HG03457 (cell line): ENCODE data around the gene ACTR6.
"Not testable (repeated sequence)": the region's sequence is repeated elsewhere in the genome, so short reads cannot be mapped to it uniquely, and the experiment has no call there.

Source experiments
- ATAC-seq: cut with Tn5 transposase; IDR thresholded peaks from one replicate; pipeline ENCODE4 v1.9.1; 2021; ENCODE audit warnings: moderate number of reproducible peaks; ENCODE audit not compliant: unreplicated experiment

Gene ACTR6

DNA sequence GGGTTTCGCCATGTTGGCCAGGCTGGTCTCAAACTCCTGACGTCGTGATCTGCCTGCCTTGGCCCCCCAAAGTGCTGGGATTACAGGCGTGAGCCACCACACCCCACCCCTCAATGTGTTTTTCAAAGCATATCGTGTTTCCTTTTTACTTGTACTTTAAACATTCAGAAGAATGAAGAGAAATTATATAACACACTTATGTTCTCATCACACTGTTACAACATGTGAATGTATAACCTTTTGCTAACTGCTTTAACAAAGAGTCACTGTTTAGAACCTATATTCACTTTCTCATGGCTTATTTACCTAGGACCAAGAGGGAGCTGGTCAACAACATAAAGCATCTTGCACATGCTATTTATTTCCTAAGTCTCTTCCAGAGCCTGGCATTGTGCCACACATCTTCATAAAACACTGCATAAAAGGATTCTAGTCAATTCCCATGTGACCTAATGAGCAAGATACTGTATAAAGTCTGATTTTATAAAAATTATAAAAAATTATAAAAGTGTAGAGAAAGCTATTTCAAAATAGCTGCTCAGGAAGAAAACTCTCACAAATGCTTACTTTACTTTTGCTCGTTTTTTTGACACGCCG is 16.0 kb upstream of the ACTR6 start:
- ATAC-seq, result no peak

DNA sequence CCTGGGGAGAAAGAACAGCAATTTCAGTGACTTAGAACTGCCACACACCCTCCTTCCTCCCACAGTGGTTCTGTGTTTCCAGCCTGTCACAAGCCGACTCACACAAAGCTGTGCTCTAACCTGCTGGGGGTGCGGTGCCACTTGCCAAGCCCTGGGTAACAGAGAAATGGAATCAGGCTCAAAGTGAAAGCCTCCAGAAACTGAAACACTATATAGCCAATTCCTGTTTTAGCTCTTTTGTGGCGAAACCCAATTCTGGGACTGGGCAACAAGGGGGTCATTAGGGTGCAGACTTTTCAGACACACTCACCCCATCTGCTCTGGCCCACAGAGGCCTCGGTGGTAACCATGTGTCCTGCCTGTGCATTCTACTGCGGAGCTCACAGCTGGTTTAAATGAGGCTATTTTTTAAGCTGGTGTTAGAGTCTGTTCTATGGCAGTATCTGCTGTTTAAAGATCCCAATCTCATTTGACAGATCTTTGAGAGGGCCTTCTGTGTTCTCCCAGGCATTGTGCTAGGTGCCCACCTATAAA is 15.2 kb upstream of the ACTR6 start:
- ATAC-seq, result peak; percentile 63

DNA sequence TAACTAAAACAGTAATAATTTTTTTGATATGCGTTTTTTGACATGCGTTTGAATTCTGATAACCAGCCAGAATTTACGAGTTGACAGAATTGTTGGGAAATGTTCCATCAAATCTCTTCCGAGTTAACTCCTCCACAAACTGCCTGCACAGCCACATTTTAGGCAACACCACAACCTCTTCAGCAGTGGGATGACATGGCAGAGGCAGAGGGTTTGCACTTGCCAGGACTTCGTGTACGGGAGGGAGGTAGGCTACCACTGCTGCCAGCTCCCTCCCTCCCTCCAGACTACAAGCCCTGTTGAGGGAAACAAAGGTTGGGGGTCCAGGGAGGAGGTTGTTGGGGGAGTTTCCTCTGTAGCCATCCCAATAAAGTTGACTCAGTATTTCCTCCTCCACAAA is 14.5 kb upstream of the ACTR6 start:
- no peak for ATAC-seq

DNA sequence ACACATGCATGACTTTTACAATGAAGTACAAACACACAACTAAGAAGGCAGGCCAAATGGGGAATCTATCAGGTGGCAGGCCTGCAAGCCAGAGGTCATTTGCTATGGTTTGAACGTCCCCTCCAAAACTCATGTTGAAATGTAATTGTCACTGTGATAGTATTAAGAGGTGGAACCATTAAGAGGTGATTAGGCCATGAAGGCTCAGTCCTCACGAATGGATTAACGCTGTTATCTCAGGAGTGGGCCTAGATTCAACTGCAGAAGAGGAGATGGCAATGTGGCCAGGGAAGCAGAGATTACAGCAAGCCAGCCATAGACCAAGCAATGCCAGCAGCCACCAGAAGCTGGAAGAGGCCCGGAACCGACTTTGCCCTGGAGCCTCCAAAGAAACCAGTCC is 13.5 kb upstream of the ACTR6 start:
- ATAC-seq, result no peak

- no peak for ATAC-seq
Measured at GRCh38 chr12:100187857-100188519, 12.6 kb upstream of the ACTR6 start.

DNA sequence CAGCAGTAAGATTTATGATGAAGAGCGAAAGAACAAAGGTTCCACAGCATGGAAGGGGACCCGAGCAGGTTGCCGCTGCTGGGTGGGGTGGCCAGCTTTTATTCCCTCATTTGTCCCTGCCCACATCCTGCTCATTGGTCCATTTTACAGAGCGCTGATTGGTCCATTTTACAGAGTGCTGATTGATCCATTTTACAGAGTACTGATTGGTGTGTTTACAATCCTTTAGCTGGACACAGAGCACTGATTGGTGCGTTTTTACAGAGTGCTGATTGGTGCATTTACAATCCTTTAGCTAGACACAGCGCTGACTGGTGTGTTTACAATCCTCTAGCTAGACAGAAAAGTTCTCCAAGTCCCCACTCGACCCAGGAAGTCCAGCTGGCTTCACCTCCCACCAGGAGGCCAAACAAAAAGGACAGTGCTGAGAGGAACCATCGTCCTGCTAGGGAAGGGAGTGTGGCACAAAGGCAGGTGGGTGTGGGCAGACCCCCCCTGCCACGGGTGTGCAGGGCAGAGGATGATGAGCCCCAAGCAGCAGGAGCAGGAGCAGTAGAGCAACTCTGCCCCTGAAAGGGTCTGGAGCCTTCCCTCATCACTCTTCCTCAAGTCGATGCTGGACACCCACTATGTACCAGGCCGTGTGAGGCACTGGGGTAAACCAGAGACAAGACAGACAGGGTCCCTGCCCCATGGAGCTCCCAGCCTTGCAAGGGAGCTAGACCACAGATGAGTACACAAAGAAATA is 11.6 kb upstream of the ACTR6 start:
- ATAC-seq, result not testable (repeated sequence)

GRCh38 chr12:100189636-100190394 is 10.8 kb upstream of the ACTR6 start:
- ATAC-seq, result no peak

- ATAC-seq, result no peak
Measured at GRCh38 chr12:100193085-100193484, 7.5 kb upstream of the ACTR6 start.

DNA sequence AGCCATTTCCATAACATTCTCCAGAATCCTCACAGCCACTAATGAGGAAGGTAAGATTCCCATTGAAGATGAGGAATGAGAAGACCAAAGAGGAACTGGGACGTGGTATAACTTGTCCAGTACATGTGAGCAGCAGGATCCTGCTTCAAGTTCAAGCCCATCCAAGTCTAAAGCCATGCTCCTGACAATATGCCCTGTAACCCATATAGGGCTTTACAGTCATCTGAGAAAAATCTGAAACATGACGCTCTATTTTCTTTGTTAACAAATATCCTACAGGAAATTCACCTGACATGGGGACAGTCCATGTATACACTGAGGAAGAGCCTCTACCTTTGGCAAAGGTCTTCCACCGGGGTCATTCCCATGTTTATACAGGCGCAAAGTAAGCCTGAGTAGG is 3.1 kb upstream of the ACTR6 start:
- ATAC-seq, result no peak

DNA sequence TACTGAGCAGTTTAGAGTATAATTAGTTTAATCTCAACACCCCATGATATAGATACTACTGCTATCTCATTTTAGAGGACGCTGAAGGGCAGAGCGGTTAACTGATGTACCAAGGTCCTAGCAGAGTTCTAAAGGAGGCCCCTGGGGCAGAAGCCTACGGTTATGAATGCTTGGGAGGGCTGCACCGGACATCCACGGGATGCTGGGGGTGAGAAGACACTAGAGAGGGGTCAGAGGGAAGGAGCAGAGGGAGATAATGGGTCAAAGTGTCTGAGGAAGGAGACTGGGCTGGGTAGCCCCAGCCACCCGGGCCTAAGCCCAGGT is 1.6 kb upstream of the ACTR6 start:
- ATAC-seq, result no peak

- ATAC-seq, result peak; percentile 54
Measured at GRCh38 chr12:100199347-100200149, 1.1 kb upstream of the ACTR6 start.

DNA sequence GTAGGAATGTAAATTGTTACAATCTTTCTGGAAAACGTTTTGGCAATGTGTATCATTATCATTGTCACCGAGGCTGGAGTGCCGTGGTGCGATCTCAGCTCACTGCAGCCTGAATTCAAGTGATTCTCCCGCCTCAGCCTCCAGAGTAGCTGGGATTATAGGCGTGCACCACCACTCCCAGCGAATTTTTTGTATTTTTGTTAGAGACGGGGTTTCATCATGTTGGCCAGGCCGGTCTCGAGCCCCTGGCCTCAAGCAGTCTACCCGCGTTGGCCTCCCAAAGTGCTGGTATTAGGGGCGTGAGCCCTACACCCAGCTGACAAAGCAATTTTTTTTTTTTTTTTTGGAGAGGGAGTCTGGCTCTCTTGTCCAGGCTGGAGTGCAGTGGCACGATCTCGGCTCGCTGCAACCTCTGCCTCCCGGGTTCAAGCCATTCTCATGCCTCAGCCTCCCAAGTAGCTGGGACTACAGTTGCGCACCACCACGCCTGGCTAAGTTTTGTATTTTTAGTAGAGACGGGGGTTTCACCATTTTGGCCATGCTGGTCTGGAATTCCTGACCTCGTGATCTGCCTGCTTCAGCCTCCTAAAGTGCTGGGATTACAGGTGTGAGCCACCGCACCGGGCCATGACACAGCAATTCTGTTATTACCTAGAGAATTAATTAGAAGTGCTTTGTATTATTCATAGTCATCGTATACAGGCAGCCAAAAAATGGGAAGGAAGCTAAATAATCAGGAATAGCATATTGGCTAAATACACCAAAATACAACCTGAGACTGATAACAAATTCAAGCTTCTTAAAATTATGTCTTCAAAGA is 1.2 kb downstream of the ACTR6 start:
- ATAC-seq, result no peak

GRCh38 chr12:100207311-100207710 is 6.7 kb downstream of the ACTR6 start:
- ATAC-seq, result no peak

DNA sequence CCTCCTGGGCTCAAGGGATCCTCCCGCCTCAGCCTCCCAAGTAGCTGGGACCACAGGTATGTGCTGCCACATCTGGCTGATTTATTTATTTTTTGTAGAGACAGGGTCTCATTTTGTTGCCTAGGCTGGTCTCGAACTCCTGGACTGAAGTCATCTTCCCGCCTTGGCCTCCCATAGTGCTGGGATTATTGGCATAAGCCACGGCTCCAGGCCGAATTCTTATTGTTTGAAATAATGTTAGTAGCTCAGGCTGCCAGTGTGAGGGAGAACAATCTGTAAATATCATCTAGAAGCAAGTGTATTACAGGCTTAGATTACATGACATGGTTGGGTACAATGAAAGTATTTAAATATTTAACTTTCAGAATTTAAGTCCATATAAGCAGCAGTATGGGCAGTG is 8.2 kb downstream of the ACTR6 start:
- ATAC-seq, result no peak

DNA sequence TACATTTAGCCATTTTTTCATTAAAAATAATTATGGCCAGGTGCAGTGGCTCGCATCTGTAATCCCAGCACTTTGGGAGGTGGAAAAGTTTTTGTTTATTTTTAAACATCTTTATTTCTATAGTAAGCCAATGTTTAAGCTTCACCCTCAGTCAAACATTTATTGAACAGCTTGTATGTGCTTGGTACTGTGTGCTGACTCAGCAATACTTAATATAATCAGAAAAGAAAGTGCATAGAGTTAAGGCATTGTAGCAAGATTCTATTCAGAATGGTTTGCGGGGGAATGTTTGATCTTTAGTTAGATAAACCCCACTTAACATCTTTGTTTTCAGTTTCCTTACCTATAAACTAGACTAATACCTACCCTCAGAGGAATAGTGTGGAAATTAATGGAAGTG is 11.1 kb downstream of the ACTR6 start:
- no peak for ATAC-seq

DNA sequence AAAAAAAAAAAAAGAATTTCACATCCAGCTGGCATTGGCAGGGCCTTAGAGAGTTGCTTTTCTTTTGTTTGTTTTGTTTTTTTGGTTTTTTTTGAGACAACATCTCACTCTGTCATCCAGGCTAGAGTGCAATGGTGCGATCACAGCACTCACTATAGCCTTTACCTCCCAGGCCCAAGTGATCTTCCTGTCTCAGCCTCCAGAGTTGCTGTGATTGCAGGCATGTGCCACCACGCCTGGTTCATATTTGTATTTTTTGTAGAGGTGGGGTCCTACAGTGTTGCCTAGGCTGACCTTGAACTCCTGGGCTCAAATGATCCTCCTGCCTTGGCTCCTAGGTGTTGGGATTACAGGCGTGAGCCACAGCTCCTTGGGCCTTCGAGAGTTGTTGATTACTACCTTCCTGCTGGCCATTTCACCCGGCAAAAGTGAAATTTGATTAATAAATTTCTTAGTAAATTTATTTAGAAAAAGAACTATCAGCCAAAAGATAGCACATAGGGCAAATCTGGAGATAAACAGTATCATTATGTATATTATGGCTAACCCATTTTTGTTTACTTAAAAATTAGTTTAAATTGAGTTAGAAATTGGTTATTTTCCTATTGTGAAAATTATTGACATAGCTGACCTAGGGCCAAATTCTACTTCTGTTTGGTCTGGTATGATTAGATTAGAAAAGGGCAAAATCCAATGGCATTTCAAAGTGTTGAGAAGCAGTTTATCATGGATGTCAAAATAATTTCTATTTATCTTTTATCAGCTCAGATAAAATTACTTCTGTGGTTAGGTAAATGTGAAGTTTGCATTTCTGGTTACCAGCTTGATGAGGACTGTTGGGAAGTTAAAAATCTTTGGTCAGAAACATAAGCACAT is 12.6 kb downstream of the ACTR6 start:
- ATAC-seq, result no peak

DNA sequence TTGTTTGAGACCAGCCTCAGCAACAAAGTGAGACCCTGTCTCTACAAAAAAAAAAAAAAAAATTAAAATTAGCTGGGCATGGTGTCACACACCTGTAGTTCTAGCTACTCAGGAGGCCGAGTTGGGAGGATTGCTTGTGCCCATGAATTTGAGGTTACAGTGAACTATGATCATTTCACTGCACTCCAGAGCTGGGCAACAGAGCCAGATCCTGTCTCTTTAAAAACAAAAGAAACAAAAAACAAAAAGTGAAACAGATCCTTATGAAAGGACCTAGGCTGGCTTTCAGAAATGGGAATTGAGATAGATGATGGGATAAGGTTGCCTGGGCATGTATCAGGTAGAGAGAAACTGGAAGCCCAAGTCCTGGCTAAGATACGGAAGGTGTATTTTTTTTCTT is 13.9 kb downstream of the ACTR6 start:
- ATAC-seq, result no peak

DNA sequence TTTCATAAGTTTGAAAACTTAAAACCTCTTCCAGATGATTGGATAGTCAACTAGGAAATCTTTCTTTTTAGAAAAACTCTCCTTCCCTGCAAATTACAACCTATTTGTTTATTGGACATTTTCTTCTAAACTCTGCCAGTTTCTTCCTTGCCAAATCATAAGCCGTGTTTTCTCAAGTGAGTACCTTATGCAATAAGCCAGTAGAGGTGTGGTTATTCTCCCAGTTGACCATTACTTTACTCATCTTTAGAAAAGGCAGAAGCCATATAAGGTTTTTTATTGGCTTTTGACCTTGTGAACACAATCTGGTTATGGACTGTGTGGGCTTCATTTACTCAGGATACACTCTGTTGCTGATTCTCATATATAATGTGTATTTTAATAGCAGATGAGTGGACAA is 14.6 kb downstream of the ACTR6 start:
- ATAC-seq, result no peak

DNA sequence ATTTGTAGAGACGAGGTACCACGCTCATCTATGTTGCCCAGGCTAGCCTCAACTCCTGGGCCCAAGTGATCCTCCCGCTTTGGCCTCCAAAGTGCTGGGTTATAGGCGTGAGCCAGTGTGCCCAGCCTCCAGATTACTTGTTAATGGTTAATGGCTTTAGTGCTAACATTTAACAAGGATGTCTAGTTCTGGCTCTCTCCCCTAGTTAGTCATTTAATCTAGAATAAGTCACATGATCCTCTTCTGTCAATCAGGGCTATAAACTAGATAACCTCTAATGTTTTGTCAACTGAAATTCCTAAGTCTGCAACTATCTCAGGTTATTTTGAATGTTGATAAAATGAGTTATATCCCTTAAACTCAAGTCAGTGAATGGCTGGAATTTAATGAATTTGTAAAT is 15.7 kb downstream of the ACTR6 start:
- no peak for ATAC-seq
